ENCODE data around the gene CLEC1A.

Gene CLEC1A

DNA sequence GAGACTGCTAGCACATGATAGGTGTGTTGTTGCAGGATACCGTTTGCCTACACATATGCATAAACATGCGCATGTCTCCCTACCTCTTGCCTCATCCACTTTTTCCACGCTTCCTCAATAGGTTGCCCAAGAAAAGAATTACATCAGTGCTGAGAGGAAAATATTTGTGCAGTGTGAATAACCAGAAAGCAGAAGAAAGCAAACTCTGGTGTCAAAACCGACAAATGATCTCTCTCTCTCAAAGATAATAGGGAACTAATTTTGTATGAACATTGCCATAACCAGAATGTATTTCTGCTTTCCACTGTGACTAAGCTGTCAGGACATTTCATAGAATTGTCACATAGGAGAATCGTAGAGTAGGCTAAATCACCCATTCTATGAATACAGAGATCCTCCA, 29.9 kb upstream of the CLEC1A start:
- no peak for DNase-seq
- Histone ChIP-seq H3K36me3 (ENCODE audit: control insufficient read depth, insufficient read depth, low read length) (no peaks in the 10 kb centered on the region), H3K27ac (ENCODE audit: insufficient read depth, low read length, poor library complexity, severe bottlenecking) (no peak overlapping the region), H3K4me3 (ENCODE audit: insufficient read depth, low read depth, low read length, poor library complexity, severe bottlenecking) (no peak overlapping the region), H3K4me1 (ENCODE audit: control insufficient read depth, insufficient read depth, low read length, poor library complexity, severe bottlenecking) (no peaks in the 10 kb centered on the region), H3K27me3 (replicated peaks; ENCODE audit: control insufficient read depth, insufficient read depth, low read length, poor library complexity, severe bottlenecking) (no peaks in the 10 kb centered on the region), H3K9me3 (ENCODE audit: control insufficient read depth, low read length) (no peaks in the 10 kb centered on the region)

GRCh38 chr12:10126413-10126812, 27.6 kb upstream of the CLEC1A start:
- Histone ChIP-seq H3K36me3 (ENCODE audit: control insufficient read depth, insufficient read depth, low read length) (no peaks in the 10 kb centered on the region), H3K4me3 (ENCODE audit: insufficient read depth, low read depth, low read length, poor library complexity, severe bottlenecking) (no peak overlapping the region), H3K27me3 (replicated peaks; ENCODE audit: control insufficient read depth, insufficient read depth, low read length, poor library complexity, severe bottlenecking) (no peaks in the 10 kb centered on the region), H3K27ac (ENCODE audit: insufficient read depth, low read length, poor library complexity, severe bottlenecking) (no peak overlapping the region), H3K9me3 (ENCODE audit: control insufficient read depth, low read length) (no peaks in the 10 kb centered on the region), H3K4me1 (ENCODE audit: control insufficient read depth, insufficient read depth, low read length, poor library complexity, severe bottlenecking) (no peaks in the 10 kb centered on the region)
- no peak for DNase-seq

GRCh38 chr12:10122689-10123088, 23.9 kb upstream of the CLEC1A start:
- Histone ChIP-seq H3K36me3 (ENCODE audit: control insufficient read depth, insufficient read depth, low read length) (no peaks in the 10 kb centered on the region), H3K27me3 (replicated peaks; ENCODE audit: control insufficient read depth, insufficient read depth, low read length, poor library complexity, severe bottlenecking) (no peaks in the 10 kb centered on the region), H3K9me3 (ENCODE audit: control insufficient read depth, low read length) (no peaks in the 10 kb centered on the region), H3K4me1 (ENCODE audit: control insufficient read depth, insufficient read depth, low read length, poor library complexity, severe bottlenecking) (no peaks in the 10 kb centered on the region), H3K27ac (ENCODE audit: insufficient read depth, low read length, poor library complexity, severe bottlenecking) (no peak overlapping the region), H3K4me3 (ENCODE audit: insufficient read depth, low read depth, low read length, poor library complexity, severe bottlenecking) (no peak overlapping the region)
- DNase-seq, result no peak

DNA sequence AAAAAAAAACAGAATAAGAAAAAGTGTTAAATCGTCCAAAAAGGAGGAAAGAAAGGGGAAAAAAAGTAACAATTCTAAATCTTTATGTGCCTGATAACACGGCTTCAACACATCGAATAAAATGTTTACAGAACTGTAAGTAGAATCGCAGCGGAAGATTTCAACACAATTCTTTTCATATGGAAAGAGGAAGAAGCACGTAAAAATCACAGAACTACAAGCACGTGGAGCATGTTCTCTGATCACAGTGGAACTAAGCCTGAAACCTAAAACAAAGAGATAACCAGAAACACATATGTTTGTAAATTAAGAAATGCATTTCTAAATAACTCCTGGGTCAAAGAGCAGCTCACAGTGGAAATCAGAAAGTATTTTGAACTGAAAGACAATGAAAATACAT, 22.5 kb upstream of the CLEC1A start:
- no peaks in the 10 kb centered on the region for H3K4me1 ChIP-seq (ENCODE audit: control insufficient read depth, insufficient read depth, low read length, poor library complexity, severe bottlenecking)
- no peak overlapping the region for H3K4me3 ChIP-seq (ENCODE audit: insufficient read depth, low read depth, low read length, poor library complexity, severe bottlenecking)
- H3K9me3 ChIP-seq (ENCODE audit: control insufficient read depth, low read length), result no peaks in the 10 kb centered on the region
- H3K27me3 ChIP-seq (replicated peaks; ENCODE audit: control insufficient read depth, insufficient read depth, low read length, poor library complexity, severe bottlenecking), result no peaks in the 10 kb centered on the region
- no peaks in the 10 kb centered on the region for H3K36me3 ChIP-seq (ENCODE audit: control insufficient read depth, insufficient read depth, low read length)
- no peak for DNase-seq
- no peak overlapping the region for H3K27ac ChIP-seq (ENCODE audit: insufficient read depth, low read length, poor library complexity, severe bottlenecking)

DNA sequence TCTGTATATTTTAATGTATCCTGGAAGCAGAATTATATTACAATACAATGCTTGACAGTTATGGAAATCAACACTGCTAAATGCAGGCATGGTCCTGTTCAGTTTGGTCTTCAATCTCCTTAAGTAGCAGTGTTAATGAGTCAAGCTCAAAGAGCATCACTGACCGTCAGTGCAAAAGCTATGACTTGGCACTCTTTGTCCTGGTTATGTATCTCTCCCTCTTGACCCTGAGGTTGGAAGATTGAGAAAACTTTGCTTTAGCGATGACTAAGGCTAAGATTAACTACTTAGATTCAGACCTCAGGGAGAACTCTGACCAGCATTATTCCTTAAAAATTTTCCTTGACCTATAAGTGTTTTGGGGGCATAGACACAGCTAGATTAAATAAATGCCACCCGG, 20.3 kb upstream of the CLEC1A start:
- Histone ChIP-seq H3K9me3 (ENCODE audit: control insufficient read depth, low read length) (no peaks in the 10 kb centered on the region), H3K4me3 (ENCODE audit: insufficient read depth, low read depth, low read length, poor library complexity, severe bottlenecking) (no peak overlapping the region), H3K27me3 (replicated peaks; ENCODE audit: control insufficient read depth, insufficient read depth, low read length, poor library complexity, severe bottlenecking) (no peaks in the 10 kb centered on the region), H3K4me1 (ENCODE audit: control insufficient read depth, insufficient read depth, low read length, poor library complexity, severe bottlenecking) (no peaks in the 10 kb centered on the region), H3K36me3 (ENCODE audit: control insufficient read depth, insufficient read depth, low read length) (no peaks in the 10 kb centered on the region), H3K27ac (ENCODE audit: insufficient read depth, low read length, poor library complexity, severe bottlenecking) (no peak overlapping the region)
- DNase-seq, result no peak

DNA sequence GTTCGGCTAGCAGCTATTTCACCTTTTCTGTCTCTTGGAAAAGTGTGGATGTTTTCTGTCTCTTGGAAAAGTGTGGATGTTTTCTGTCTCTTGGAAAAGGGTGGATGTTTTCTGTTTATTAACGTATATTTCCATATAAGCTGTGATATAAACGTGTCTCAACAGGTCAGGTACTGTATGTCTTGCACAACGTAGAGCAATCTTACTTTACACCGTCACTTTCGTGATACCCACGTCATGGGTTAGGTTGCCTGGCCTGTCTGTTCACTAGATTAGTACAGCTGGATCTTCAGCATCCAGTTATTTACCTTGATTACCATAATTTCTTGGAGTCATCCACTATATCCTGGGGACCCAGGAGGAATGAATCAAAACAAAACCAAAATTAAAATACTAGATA, 17.1 kb upstream of the CLEC1A start:
- H3K9me3 ChIP-seq (ENCODE audit: control insufficient read depth, low read length), result no peaks in the 10 kb centered on the region
- DNase-seq, result no peak
- no peaks in the 10 kb centered on the region for H3K27me3 ChIP-seq (replicated peaks; ENCODE audit: control insufficient read depth, insufficient read depth, low read length, poor library complexity, severe bottlenecking)
- no peak overlapping the region for H3K27ac ChIP-seq (ENCODE audit: insufficient read depth, low read length, poor library complexity, severe bottlenecking)
- H3K4me3 ChIP-seq (ENCODE audit: insufficient read depth, low read depth, low read length, poor library complexity, severe bottlenecking), result no peak overlapping the region
- no peaks in the 10 kb centered on the region for H3K36me3 ChIP-seq (ENCODE audit: control insufficient read depth, insufficient read depth, low read length)
- no peaks in the 10 kb centered on the region for H3K4me1 ChIP-seq (ENCODE audit: control insufficient read depth, insufficient read depth, low read length, poor library complexity, severe bottlenecking)

DNA sequence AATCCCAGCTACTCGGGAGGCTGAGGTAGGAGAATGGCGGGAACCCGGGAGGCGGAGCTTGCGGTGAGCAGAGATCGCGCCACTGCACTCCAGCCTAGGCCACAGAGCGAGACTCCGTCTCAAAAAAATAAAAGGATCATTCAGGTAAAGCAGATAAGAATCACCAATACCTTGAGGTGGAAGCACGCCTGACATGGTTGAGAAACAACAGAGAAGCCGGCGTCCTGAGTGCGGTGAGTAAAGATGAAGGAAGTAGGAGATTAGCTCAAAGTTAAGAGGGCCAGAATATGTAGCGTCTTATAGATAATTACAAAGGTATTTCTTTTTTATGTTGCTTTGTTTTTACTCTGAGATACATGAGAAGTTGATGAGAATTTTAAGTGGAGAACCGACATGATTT, 16.5 kb upstream of the CLEC1A start:
- H3K4me3 ChIP-seq (ENCODE audit: insufficient read depth, low read depth, low read length, poor library complexity, severe bottlenecking), result no peak overlapping the region
- H3K27me3 ChIP-seq (replicated peaks; ENCODE audit: control insufficient read depth, insufficient read depth, low read length, poor library complexity, severe bottlenecking), result no peaks in the 10 kb centered on the region
- DNase-seq, result no peak
- H3K4me1 ChIP-seq (ENCODE audit: control insufficient read depth, insufficient read depth, low read length, poor library complexity, severe bottlenecking), result no peaks in the 10 kb centered on the region
- H3K27ac ChIP-seq (ENCODE audit: insufficient read depth, low read length, poor library complexity, severe bottlenecking), result no peak overlapping the region
- H3K36me3 ChIP-seq (ENCODE audit: control insufficient read depth, insufficient read depth, low read length), result no peaks in the 10 kb centered on the region
- H3K9me3 ChIP-seq (ENCODE audit: control insufficient read depth, low read length), result no peaks in the 10 kb centered on the region

DNA sequence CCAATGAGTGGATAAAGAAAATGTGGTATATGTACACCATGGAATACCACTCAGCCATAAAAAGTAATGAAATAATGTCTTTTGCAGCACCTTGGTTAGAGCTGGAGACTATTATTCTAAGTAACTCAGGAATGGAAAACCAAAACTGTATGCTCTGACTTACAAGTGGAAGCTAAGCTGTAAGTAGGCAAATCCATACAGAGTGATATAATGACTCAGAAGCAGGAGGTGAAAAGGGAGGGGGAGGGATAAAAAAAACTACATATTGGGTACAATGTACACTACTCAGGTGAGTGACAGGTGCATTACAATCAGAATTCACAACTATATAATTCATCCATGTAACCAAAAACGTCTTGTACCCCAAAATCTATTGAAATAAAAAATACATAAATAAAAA, 15.1 kb upstream of the CLEC1A start:
- no peak for DNase-seq
- Histone ChIP-seq H3K4me3 (ENCODE audit: insufficient read depth, low read depth, low read length, poor library complexity, severe bottlenecking) (no peak overlapping the region), H3K36me3 (ENCODE audit: control insufficient read depth, insufficient read depth, low read length) (no peaks in the 10 kb centered on the region), H3K9me3 (ENCODE audit: control insufficient read depth, low read length) (no peaks in the 10 kb centered on the region), H3K4me1 (ENCODE audit: control insufficient read depth, insufficient read depth, low read length, poor library complexity, severe bottlenecking) (no peaks in the 10 kb centered on the region), H3K27me3 (replicated peaks; ENCODE audit: control insufficient read depth, insufficient read depth, low read length, poor library complexity, severe bottlenecking) (no peaks in the 10 kb centered on the region), H3K27ac (ENCODE audit: insufficient read depth, low read length, poor library complexity, severe bottlenecking) (no peak overlapping the region)

- H3K4me3 ChIP-seq (ENCODE audit: insufficient read depth, low read depth, low read length, poor library complexity, severe bottlenecking), result no peak overlapping the region
- H3K9me3 ChIP-seq (ENCODE audit: control insufficient read depth, low read length), result no peaks in the 10 kb centered on the region
- H3K4me1 ChIP-seq (ENCODE audit: control insufficient read depth, insufficient read depth, low read length, poor library complexity, severe bottlenecking), result no peaks in the 10 kb centered on the region
- H3K36me3 ChIP-seq (ENCODE audit: control insufficient read depth, insufficient read depth, low read length), result no peaks in the 10 kb centered on the region
- no peak for DNase-seq
- H3K27ac ChIP-seq (ENCODE audit: insufficient read depth, low read length, poor library complexity, severe bottlenecking), result no peak overlapping the region
- no peaks in the 10 kb centered on the region for H3K27me3 ChIP-seq (replicated peaks; ENCODE audit: control insufficient read depth, insufficient read depth, low read length, poor library complexity, severe bottlenecking)
These were observed 14.3 kb upstream of the CLEC1A start for GRCh38 chr12:10113075-10113474.

GRCh38 chr12:10111451-10111850, 12.7 kb upstream of the CLEC1A start:
- H3K36me3 ChIP-seq (ENCODE audit: control insufficient read depth, insufficient read depth, low read length), result no peaks in the 10 kb centered on the region

DNA sequence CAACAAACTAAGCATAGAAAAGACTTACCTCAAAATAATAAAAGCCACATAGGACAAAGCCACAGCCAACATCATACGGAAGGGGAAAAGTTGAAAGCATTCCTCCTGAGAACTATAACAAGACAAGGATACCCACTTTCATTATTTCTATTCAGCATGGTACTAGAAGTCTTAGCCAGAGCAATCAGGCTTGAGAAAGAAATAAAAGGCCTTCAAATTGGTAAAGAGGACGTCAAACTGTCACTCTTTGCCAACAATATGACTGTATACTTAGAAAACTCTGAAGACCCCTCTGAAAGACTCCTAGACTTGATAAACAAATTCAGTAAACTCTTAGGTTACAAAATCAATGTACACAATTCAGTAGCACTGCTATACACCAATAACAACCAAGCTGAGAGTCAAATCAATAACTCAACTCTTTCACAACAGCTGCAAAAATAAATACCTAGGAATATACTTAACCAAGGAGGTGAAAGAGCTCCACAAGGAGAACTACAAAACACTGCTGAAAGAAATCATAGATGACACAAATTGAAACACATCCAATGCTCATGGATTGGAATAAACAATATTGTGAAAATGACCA, 11.6 kb upstream of the CLEC1A start:
- no peaks in the 10 kb centered on the region for H3K4me1 ChIP-seq (ENCODE audit: control insufficient read depth, insufficient read depth, low read length, poor library complexity, severe bottlenecking)
- no peak for DNase-seq
- H3K4me3 ChIP-seq (ENCODE audit: insufficient read depth, low read depth, low read length, poor library complexity, severe bottlenecking), result no peak overlapping the region
- H3K9me3 ChIP-seq (ENCODE audit: control insufficient read depth, low read length), result no peaks in the 10 kb centered on the region
- H3K27me3 ChIP-seq (replicated peaks; ENCODE audit: control insufficient read depth, insufficient read depth, low read length, poor library complexity, severe bottlenecking), result no peaks in the 10 kb centered on the region
- H3K27ac ChIP-seq (ENCODE audit: insufficient read depth, low read length, poor library complexity, severe bottlenecking), result no peak overlapping the region
- no peaks in the 10 kb centered on the region for H3K36me3 ChIP-seq (ENCODE audit: control insufficient read depth, insufficient read depth, low read length)

More at GRCh38 chr12:10111451-10111850, 12.7 kb upstream of the CLEC1A start:
- Histone ChIP-seq H3K9me3 (ENCODE audit: control insufficient read depth, low read length) (no peaks in the 10 kb centered on the region), H3K27me3 (replicated peaks; ENCODE audit: control insufficient read depth, insufficient read depth, low read length, poor library complexity, severe bottlenecking) (no peaks in the 10 kb centered on the region), H3K4me1 (ENCODE audit: control insufficient read depth, insufficient read depth, low read length, poor library complexity, severe bottlenecking) (no peaks in the 10 kb centered on the region), H3K4me3 (ENCODE audit: insufficient read depth, low read depth, low read length, poor library complexity, severe bottlenecking) (no peak overlapping the region), H3K27ac (ENCODE audit: insufficient read depth, low read length, poor library complexity, severe bottlenecking) (no peak overlapping the region)
- no peak for DNase-seq

Data from effector memory CD4-positive, alpha-beta T cell (primary cell).